HG02938 (cell line): ENCODE data around the gene S100A16.
A peak's percentile ranks its signal among the peaks of the same experiment; 100 is the strongest.
"Not testable (repeated sequence)": the region's sequence is repeated elsewhere in the genome, so short reads cannot be mapped to it uniquely, and the experiment has no call there.

Experiments used
- ATAC-seq: cut with Tn5 transposase; IDR thresholded peaks from one replicate; pipeline ENCODE4 v1.9.1; 2021; ENCODE audit warnings: mild to moderate bottlenecking, moderate library complexity; ENCODE audit not compliant: unreplicated experiment

Gene S100A16

DNA sequence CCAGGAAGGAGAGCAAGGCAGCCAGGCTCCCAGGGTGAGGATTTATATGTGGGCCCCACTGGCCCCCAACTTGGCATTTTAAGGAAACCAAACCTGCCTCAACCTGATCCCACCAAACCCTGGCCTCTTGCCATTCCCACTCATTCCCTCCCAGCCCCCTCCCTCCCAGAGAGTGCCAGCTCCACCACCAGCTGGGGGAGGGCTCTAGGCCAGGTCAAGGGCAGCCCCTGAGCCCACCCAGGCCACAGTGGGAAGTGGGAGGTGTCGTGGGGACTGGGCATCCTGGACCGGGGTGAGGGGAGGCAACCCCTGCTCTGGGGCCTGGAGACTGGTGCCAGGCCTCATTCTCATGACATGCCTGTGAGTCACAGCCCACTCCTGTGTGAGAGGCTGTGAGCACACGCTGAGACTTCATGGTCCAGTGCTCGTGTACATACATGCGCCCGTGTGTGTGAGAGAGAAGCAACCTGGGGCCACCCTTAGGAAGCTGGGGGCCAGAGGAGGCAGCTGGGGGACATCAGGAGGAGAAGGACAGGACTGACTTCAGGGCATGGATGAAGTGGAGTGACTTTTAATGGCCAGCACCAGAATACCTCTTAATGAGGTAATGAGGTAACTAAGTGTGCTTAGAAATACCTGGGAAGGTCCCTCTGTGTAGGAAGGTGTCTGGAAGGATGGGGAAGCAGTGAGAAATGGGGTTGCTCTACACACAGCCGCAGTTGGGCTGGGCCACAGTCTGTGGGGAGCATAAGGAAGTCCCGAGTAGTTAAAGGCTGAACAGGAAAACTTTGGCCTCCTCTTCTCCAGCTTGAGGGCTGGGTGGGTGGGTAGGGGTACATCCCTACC is 47.2 kb downstream of the S100A16 start, which contains the start of gene S100A2:
Gene S100A2 (minus strand): TSS at position 316 of the 846 bp plus-strand sequence. CDS start 1,967 bp downstream, outside the sequence.
- peak; percentile 28 for ATAC-seq

DNA sequence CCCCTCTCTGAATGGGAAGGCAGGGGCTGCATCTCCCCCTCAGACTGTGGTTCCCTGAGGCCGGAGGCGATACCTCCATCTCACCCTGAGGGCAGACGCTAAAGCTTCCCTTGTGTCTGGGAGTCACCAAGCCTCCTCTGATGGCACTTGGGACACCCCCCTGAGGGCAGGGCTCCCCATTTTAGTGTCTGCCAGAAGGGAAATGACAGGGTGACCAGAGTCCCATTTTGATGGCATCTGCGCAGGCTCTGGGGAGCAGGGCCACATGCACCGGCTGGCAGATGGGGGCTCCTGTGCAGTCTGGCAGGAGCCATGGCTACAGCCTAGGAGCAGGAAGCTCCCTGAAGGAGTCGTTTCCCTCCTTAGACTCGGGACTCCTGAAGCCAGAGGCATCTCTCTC is 48.9 kb downstream of the S100A16 start:
- no peak for ATAC-seq

DNA sequence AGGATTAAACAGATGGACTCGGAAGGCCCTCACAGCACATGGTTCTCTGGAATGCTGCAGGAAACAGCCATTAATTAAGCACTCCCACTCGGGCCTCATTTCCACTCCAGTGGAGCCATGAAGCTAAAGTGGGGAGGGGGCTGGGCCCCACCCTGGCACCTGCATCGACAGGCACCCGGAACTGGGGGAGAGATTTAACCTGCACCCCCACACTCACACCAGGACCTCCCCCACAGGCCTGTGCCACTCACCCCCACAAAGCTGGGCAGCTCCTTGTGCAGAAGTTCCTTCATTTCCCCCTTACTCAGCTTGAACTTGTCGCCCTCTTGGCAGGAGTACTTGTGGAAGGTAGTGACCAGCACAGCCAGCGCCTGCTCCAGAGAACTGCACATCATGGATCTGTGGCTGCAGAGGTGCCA is 49.4 kb downstream of the S100A16 start:
- ATAC-seq: no peak

DNA sequence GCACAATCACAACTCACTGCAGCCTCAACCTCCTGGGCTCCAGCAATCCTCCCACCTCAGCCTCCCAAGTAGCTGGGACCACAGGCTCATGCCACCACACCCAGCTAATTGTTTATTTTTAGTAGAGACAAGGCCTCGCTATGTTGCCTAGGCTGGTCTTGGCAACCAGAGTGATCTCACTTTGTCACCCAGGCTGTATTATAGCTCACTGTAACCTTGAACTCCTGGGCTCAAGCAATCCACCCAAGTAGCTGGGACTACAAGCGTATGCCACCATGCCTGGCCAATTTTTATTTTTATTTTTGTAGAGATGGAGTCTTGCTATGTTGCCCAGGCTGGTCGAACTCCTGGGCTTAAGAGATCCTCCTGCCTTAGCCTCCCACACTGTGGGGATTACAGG is 50.9 kb downstream of the S100A16 start:
- not testable (repeated sequence) for ATAC-seq

DNA sequence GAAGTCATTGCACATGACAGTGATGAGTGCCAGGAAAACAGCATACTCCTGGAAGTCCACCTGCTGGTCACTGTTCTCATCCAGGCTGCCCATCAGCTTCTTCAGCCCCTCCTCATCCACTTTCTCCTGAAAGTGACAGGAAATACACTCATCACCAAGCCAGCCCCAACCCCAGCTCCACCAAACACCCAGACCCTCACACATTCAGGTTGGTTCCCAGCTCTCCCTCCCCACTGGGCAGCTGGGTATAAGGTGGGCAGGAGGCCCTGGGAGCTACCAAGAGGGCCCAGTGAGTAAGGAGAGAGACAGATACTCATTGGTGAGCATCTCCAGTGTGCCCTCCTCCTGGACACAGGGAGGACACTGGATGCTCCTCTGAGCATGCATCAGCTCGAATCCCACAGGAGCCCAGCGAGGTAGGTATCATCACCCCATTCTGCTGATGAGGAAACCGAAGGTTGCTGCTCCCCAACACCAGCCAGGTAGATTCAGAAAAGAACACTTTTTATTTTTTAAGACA is 51.4 kb downstream of the S100A16 start:
- ATAC-seq: no peak

DNA sequence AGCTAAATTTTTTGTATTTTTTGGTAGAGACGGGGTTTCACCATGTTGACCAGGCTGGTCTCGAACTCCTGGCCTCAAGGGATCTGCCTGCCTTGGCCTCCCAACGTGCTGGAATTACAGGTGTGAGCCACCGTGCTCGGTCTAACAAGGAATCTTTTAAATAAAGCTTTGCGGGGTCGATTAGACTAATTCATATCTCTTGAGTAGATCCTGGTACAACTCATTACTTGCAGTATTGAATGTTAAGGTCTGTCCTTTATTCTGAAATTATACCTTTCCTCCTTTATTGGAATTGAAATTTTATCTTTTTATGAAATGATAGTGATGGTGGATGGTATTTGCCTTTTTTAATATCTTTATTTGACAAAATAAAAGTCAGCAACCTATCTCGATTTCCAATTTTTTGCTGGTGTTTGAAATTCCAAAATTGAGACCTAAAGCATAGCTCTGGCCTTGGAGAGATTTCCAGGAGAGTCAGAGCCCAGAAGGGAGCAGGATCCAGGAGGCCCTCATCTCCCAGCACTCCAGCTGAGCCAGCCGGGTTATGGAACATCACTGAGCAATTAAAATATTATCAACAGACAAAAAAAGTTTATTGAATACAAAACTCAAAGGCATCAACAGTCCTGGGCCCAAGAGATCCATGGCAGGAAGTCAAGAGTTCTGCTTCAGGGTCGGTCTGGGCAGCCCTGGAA is 52.0 kb downstream of the S100A16 start:
- ATAC-seq: no peak

DNA sequence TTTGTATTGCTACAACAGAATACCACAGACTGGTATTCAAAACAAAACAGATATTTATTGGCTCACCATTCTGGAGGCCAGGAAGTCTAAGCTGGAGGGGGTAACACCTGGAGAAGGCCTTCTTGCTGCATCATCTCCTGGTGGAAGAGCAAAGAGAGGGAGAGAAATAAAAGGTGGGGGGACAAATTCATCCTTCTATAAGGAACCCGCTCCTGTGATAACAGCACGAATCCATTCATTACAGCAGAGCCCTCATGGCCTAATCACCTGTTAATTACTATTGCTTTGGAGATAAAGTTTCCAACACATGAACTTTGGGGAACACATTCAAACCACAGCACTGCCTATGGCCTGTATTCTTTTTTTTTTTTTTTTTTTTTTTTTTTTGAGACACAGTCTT is 52.7 kb downstream of the S100A16 start:
- no peak for ATAC-seq

DNA sequence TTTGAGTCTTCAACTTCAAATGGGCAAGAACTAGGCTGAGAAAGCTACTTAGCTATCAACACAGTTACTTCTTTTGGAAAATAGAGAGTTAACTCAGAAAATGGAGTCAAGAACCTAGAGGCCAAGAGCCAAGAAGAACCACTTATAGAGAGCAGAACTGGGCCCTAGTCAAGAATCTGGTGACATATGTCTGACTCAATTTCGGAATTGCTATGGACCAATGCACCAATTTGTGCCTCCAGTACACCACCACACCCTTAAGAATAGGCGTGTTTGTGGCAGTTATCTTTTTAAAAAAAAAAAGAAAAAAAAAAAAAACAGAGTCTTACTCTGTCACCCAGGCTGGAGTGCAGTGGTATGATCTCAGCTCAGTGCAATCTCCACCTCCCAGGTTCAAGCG is 55.1 kb downstream of the S100A16 start:
- no peak for ATAC-seq
